ENCODE data around the gene IFNAR1.
A peak's percentile ranks its signal among the peaks of the same experiment; 100 is the strongest.

The IFNAR1 gene

DNA sequence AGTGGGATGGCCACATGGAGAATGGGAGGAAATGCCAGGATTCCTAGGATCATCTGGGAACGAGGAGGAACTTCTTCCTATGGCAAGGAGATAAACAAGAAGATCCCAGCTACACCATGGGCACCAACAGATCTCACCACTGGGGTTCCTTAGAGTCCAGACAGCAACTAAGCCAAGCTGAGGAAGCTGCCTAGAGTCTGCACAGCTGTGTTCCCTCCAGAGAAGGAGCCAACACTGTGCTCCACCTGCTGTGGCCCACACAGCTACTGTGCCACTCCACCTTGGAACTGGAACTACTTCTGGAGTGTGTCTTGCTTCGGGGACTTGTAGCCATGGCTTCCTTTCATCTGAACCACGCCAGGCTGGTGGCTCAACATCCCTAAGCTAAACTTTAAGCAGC, 6.0 kb downstream of the IFNAR1 start:
- peaks cover 74% of the 10 kb centered on the region for H3K4me1 ChIP-seq (ENCODE audit: low read length)
- H4K20me1 ChIP-seq (ENCODE audit: insufficient read depth, low read length) = no peaks in the 10 kb centered on the region
- peak; percentile 59 for DNase-seq
- H3K9ac ChIP-seq (ENCODE audit: low read length) = peak overlapping the region; percentile 54; the same call in 1 of the 2 replicates
- H3K36me3 ChIP-seq (replicated peaks; ENCODE audit: insufficient read depth, low read length) = peaks cover 16% of the 10 kb centered on the region
- H2AFZ ChIP-seq (ENCODE audit: low read length) = no peak overlapping the region
- H3K27ac ChIP-seq (ENCODE audit: low read length) = peak overlapping the region; percentile 93
- H3K9me3 ChIP-seq (replicated peaks; ENCODE audit: insufficient read depth, low read length) = no peaks in the 10 kb centered on the region
- H3K27me3 ChIP-seq (replicated peaks; ENCODE audit: insufficient read depth, low read length) = no peaks in the 10 kb centered on the region
- TF ChIP-seq, protein P1, sequence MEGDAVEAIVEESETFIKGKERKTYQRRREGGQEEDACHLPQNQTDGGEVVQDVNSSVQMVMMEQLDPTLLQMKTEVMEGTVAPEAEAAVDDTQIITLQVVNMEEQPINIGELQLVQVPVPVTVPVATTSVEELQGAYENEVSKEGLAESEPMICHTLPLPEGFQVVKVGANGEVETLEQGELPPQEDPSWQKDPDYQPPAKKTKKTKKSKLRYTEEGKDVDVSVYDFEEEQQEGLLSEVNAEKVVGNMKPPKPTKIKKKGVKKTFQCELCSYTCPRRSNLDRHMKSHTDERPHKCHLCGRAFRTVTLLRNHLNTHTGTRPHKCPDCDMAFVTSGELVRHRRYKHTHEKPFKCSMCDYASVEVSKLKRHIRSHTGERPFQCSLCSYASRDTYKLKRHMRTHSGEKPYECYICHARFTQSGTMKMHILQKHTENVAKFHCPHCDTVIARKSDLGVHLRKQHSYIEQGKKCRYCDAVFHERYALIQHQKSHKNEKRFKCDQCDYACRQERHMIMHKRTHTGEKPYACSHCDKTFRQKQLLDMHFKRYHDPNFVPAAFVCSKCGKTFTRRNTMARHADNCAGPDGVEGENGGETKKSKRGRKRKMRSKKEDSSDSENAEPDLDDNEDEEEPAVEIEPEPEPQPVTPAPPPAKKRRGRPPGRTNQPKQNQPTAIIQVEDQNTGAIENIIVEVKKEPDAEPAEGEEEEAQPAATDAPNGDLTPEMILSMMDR (IDR thresholded peaks at IDR 0.05; ENCODE audit: low read length) = peak; percentile 26
- no peak for TF ChIP-seq EZH2phosphoT487 (IDR thresholded peaks at IDR 0.05; ENCODE audit: low read length)
- H3K9me2 ChIP-seq (replicated peaks; ENCODE audit: insufficient read depth, low read length) = no peaks in the 10 kb centered on the region
- peak overlapping the region; percentile 64 for H3K4me2 ChIP-seq (ENCODE audit: low read depth, low read length)
- peak overlapping the region; percentile 13; the same call in 1 of the 2 replicates for H3K4me3 ChIP-seq (ENCODE audit: low read length)
- peaks cover 90% of the 10 kb centered on the region for H3K79me2 ChIP-seq (ENCODE audit: low read length)
- peaks cover 50% of the 10 kb centered on the region for H3F3A ChIP-seq (ENCODE audit: insufficient read depth, low read length)

DNA sequence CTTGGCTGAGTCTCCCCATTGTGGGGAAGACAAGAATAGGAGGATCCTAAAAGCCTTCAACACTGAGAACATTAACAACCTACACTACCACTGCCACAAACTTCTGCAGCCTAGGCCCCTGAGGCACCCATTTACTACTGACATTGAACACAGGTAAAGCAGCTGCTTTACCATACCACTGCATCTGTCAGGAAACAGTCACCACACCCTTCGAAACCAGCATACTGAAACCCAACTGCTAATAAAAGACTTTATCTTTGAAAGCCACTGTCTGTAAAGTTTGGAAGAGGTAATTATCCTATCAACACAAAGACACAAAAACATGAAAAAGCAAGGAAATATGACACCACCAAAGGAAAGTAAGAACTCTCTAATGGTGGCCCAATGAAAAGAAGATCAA, 7.4 kb downstream of the IFNAR1 start:
- Histone ChIP-seq H3K9ac (ENCODE audit: low read length) (peak overlapping the region; percentile 54; the same call in 1 of the 2 replicates), H2AFZ (ENCODE audit: low read length) (no peak overlapping the region), H3K9me2 (replicated peaks; ENCODE audit: insufficient read depth, low read length) (no peaks in the 10 kb centered on the region), H3K79me2 (ENCODE audit: low read length) (peaks cover 85% of the 10 kb centered on the region), H3K36me3 (replicated peaks; ENCODE audit: insufficient read depth, low read length) (peaks cover 16% of the 10 kb centered on the region), H3K4me1 (ENCODE audit: low read length) (peaks cover 64% of the 10 kb centered on the region), H3K9me3 (replicated peaks; ENCODE audit: insufficient read depth, low read length) (no peaks in the 10 kb centered on the region), H3K4me2 (ENCODE audit: low read depth, low read length) (peak overlapping the region; percentile 64), H4K20me1 (ENCODE audit: insufficient read depth, low read length) (no peaks in the 10 kb centered on the region), H3K27me3 (replicated peaks; ENCODE audit: insufficient read depth, low read length) (no peaks in the 10 kb centered on the region), H3K4me3 (ENCODE audit: low read length) (0 out of 2 replicates have a peak overlapping the region, but pooled peaks have one; percentile 2), H3K27ac (ENCODE audit: low read length) (peak overlapping the region; percentile 93), H3F3A (ENCODE audit: insufficient read depth, low read length) (peaks cover 46% of the 10 kb centered on the region)
- TF ChIP-seq, protein P1 (IDR thresholded peaks at IDR 0.05; ENCODE audit: low read length) = no peak
- DNase-seq = peak; percentile 94

DNA sequence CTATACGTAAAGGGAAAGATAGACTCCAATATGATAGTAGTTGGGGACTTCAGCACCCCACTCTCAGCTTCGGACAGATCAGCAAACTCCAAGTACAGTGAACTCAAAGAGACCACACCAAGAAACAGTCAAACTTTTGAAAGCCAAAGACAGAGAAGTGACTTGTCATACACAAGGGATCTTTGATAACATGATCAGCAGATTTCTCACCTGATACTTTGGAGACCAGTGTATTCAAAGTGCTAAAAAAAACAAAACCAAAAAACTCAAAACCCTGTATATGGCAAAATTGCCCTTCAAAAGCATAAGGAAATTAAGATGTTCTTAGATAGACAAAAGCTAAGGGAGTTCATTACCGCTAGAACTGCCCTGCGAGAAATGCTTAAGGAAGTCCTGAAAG, 9.4 kb downstream of the IFNAR1 start:
- Histone ChIP-seq H3F3A (ENCODE audit: insufficient read depth, low read length) (peaks cover 53% of the 10 kb centered on the region), H3K79me2 (ENCODE audit: low read length) (peaks cover 85% of the 10 kb centered on the region), H3K27me3 (replicated peaks; ENCODE audit: insufficient read depth, low read length) (no peaks in the 10 kb centered on the region), H3K9me3 (replicated peaks; ENCODE audit: insufficient read depth, low read length) (no peaks in the 10 kb centered on the region), H3K27ac (ENCODE audit: low read length) (no peak overlapping the region), H3K9ac (ENCODE audit: low read length) (no peak overlapping the region), H3K4me1 (ENCODE audit: low read length) (peaks cover 57% of the 10 kb centered on the region), H3K9me2 (replicated peaks; ENCODE audit: insufficient read depth, low read length) (no peaks in the 10 kb centered on the region), H3K4me2 (ENCODE audit: low read depth, low read length) (no peak overlapping the region), H4K20me1 (ENCODE audit: insufficient read depth, low read length) (no peaks in the 10 kb centered on the region), H3K36me3 (replicated peaks; ENCODE audit: insufficient read depth, low read length) (peaks cover 18% of the 10 kb centered on the region), H3K4me3 (ENCODE audit: low read length) (no peak overlapping the region), H2AFZ (ENCODE audit: low read length) (no peak overlapping the region)
- TF ChIP-seq EZH2 (optimal IDR thresholded peaks at IDR 0.05; ENCODE audit: low read depth, low read length) = no peak
- DNase-seq = no peak

DNA sequence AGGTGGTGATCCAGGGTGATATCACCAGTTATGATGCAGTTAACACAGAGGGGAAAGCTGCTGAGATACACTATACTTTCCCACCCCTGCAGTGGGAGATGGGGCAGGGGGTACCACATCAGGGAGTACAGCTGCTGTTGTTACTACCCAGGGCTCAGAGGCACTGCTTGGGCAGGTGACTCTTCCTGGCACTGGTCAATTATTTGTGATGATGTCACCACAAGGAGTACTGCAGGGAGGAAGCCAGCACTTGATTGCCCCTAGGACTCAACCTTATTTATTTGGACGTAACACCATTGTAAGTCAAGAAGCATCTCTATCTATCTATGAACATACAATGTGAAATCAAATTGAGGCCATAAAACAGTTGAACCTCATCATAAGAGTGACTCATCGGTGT, 10.1 kb downstream of the IFNAR1 start:
- Histone ChIP-seq H3K9ac (ENCODE audit: low read length) (no peak overlapping the region), H3K4me2 (ENCODE audit: low read depth, low read length) (no peak overlapping the region), H3K9me2 (replicated peaks; ENCODE audit: insufficient read depth, low read length) (no peaks in the 10 kb centered on the region), H3K27me3 (replicated peaks; ENCODE audit: insufficient read depth, low read length) (no peaks in the 10 kb centered on the region), H2AFZ (ENCODE audit: low read length) (no peak overlapping the region), H3K9me3 (replicated peaks; ENCODE audit: insufficient read depth, low read length) (no peaks in the 10 kb centered on the region), H3K4me3 (ENCODE audit: low read length) (no peak overlapping the region), H3K36me3 (replicated peaks; ENCODE audit: insufficient read depth, low read length) (peaks cover 17% of the 10 kb centered on the region), H3K27ac (ENCODE audit: low read length) (no peak overlapping the region), H3K79me2 (ENCODE audit: low read length) (peaks cover 85% of the 10 kb centered on the region), H4K20me1 (ENCODE audit: insufficient read depth, low read length) (no peaks in the 10 kb centered on the region), H3K4me1 (ENCODE audit: low read length) (peaks cover 57% of the 10 kb centered on the region), H3F3A (ENCODE audit: insufficient read depth, low read length) (peaks cover 50% of the 10 kb centered on the region)
- no peak for DNase-seq
- TF ChIP-seq EZH2 (optimal IDR thresholded peaks at IDR 0.05; ENCODE audit: low read depth, low read length) = no peak
- TF ChIP-seq, protein P1 (IDR thresholded peaks at IDR 0.05; ENCODE audit: low read length) = no peak
- no peak for TF ChIP-seq EZH2phosphoT487 (IDR thresholded peaks at IDR 0.05; ENCODE audit: low read length)
